Activated CD4-positive, alpha-beta T cell treated with anti-CD3 and anti-CD28 coated beads, Interleukin-2, Interleukin-6, amounts not matched to agents 100 ng/mL and 50 ng/mL, durations not matched to agents 16 hours and 8 hours (primary cell): ENCODE data around the gene BCL2.
"Not testable (repeated sequence)": the region's sequence is repeated elsewhere in the genome, so short reads cannot be mapped to it uniquely, and the experiment has no call there.

Experiments used
- DNase-seq: peaks from one replicate; pipeline ENCODE4 v3.0.0-alpha.2; 2020

Gene BCL2

DNA sequence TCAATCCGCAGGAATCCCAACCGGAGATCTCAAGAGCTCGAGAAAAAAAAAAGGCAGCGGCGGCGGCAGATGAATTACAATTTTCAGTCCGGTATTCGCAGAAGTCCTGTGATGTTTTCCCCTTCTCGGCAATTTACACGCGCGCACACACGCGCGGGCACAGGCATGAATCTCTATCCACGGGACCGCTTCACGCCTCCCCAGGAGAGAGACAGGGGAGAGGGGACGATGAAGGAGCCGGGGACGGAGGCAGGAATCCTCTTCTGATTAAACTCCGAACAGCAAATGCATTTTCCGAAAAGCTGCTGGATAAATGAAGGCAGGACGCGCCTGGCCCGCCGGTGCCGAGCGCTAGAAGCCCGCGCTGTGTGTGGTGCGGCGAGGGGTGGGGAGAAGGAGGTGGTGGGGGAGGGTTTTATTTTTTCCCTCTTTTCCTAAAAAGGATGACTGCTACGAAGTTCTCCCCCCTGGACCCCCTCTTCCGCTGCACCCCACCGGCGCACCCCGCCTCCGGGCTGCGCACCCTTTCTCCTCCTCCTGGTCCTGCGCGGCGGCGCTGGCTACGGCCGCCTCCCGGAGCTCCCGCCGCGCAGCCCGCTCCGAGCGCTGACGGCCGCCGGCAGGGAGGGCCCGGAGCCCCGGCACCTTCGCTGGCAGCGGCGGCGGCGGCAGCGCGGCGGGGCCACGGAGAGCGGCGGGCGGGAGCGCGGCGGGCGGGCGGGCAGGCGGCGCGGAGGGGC lies at the start of gene BCL2:
TSS of gene BCL2 (minus strand) at position 387 of the 740 bp plus-strand sequence.
- peak; percentile 58 for DNase-seq

DNA sequence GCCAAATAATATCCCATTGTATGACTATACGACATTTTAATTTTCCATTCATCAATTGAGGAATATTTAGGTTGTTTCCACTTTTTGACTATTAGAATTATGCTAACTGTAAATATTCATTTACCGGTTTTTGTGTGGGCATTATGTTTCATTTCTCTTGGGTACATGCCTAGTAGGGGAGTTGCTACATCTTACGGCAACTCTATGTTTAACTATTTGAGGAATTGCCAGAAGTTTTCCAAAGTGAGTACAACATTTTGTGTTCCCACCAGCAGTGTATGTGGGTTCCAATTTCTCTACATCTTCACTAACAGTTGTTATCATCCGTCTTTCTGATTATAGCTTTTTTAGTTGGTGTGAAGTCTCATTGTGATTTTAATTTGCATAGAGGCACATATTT lies 49.0 kb upstream of the BCL2 start:
- no peak for DNase-seq

GRCh38 chr18:63367053-63367953 lies 47.7 kb upstream of the BCL2 start, which contains the start of gene KDSR:
Gene KDSR (minus strand): TSS chr18:63367206. CDS start chr18:63367118, 88 bp downstream.
- peak; percentile 89 for DNase-seq

GRCh38 chr18:63366213-63367052 lies 46.9 kb upstream of the BCL2 start:
- peak; percentile 88 for DNase-seq

DNA sequence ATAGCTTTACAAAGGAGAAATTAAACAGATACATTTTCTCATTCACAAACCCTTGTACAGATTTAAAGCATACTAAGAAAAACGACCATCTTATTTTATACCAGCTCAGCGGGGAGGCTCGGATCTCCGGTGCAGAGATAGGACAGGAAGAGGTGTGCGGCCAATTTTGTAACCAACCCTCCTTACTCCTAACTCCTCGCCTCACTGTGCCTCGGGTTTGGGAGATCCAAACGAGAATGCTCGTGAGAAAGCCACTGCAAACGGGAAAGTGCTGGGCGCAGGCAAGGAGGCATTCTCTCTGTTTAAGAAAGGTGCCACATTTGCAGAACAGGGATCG lies 46.3 kb upstream of the BCL2 start:
- peak; percentile 35 for DNase-seq

GRCh38 chr18:63363951-63364350 lies 44.4 kb upstream of the BCL2 start:
- peak; percentile 72 for DNase-seq

DNA sequence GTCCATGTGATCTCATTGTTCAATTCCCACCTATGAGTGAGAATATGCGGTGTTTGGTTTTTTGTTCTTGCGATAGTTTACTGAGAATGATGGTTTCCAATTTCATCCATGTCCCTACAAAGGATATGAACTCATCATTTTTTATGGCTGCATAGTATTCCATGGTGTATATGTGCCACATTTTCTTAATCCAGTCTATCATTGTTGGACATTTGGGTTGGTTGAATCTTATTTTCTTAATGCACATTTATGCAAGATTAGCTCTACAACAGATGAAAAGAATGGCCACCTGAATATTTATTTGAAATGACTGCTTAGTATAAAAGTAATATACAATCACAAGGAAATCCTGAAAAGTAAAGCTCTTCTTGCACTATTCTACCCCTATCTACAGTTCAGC lies 43.9 kb upstream of the BCL2 start:
- not testable (repeated sequence) for DNase-seq

- DNase-seq, result no peak
These were observed 36.8 kb upstream of the BCL2 start for GRCh38 chr18:63356272-63356896.

DNA sequence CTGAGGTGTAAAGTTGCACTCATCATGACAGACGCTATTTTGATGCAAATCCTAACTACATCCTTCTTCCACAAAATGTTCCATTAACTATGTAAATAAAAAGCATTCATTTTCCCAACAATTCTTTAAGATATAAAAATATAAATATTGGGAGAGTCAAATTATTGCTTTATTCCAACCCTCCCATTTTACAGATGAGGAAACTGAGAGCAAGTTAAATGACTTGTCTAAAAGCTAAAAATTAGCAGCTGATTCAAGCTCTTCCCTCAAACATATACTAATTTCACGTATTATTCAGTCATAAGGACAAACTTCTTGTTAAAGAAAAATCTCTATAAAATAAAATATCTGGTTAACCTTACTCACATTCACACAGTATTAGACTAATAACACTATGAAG lies 30.7 kb upstream of the BCL2 start:
- no peak for DNase-seq

GRCh38 chr18:63348508-63349136 lies 29.1 kb upstream of the BCL2 start:
- DNase-seq, result no peak

DNA sequence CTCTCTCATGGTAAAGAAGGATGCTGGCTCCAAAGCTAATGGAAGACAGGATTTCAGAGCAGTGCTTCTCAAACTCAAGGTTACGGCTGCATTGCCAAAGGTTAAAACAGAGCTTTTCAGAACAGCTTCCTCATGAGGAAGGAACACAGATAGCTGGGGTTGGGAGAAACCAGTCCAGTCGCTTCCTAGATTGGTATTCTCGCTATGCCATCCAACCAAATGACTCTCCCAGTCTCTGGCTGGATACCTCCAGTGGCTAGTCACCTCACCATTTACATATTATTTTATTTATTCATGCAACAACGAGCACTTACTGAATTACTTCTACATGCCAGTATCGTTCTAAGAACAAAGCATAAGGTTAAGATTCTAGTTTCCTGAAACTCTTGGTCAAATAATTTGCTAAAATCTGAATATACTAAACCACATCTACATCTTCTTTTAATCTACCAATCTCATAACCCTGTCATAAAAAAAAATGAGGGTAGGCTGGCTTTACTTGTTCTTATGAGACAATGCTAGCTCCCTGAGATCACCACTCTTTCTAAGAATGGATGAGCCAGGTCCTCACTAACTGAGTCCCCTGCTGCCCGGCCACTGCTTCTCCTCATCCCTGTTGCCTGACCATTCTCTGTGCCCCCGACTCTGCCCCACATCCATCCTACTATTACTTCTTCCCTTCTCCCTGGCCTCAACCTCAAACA lies 27.1 kb upstream of the BCL2 start:
- DNase-seq, result no peak

DNA sequence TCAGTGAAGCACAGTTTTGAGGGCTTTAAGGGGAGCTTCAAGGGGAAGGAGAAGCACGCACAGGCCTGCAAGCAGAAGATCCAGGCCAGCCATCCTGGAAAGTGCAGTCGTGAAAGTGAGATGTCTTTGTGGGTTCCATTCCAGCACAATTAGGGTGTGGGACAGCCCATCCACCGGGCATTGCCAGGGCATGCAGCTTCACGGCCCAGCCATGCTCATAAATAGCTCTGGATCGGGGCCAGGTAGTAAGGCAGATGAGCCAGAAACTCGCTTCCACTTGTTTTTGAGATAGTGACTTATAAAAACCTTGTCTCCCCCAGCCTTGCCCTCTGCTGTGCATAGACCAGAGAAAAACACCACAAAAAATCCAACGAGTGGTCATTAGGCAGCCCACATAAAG lies 26.5 kb upstream of the BCL2 start:
- DNase-seq, result no peak

DNA sequence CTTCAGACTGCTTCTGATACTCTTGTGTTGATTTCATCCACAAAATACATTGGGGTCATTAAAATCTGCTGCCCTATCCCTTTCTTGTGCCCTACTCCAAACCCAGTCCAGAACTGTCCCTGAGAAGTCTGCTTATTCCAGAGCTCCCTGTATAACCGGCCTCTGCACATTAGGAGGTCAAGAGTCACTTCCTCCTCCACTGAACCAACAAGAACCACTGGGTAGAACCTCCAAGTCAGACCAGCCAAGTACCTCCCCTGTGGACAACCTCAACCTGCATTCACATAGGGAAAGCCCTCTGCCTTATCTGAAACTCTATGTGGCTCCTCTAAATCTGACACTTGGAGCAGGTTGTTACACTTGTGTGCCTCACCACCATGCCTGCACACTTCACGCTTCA lies 25.3 kb upstream of the BCL2 start:
- no peak for DNase-seq

DNA sequence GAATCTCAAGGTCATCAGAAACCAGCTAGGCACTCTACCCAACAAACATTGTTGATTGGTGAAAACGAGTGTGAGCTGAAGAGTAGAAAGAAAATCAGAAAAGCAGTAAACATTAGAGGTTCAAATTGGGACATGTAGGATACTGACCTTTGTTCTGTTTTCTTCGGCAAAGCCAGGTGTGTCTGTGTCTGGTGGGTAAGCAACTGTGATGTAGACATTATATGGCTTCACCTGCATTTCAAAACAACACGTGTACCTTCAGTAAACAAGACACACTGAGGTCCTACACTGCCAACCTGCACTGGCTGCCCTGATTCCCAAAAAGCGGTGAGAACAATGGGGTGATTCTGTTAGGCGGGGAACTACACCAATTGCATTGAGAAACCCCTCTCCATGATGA lies 24.7 kb upstream of the BCL2 start:
- DNase-seq, result no peak

DNA sequence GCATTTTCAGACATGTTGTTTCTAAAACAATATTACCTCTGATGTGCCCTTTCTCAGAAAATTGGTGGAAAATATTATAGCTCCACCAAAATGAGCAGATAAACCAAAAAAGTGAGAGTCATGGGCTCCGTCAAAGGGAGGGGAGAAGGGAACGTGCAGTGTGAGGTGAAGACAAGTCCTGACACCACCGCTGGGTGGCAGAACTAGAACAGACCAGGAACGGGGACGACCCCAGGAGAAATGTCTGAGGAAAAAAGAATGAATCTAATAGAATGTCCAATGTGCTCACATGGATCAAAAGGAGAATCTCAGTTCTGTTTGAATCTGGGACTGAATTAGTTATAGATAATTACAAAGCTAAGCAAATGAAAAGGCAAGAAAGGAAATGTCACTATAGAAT lies 22.6 kb upstream of the BCL2 start:
- peak; percentile 30 for DNase-seq

DNA sequence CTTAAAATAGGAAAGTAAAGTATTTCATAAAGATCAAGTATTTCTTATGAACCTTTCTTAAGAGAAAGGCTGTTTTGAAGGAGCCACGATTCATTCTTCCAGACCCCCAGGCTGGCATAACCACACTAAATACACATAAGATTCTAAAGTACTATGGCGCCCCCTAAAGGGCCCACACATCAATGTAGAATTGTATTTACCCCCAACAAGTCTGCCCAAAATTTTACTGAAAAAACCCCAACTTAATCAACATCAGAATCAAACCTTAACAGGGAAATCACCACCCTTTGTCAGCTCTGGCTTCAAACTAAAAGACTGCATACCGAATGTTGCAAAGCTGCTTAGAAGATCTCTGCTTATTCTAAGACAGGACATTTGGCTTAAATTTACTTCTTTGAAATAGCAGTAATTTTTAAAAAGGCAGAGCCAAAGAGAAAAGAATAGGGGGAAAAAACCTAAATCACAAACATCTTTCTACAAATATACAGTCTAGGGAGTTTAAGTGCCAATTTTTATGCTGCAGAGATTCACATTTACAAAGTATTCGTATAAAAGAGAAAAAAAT lies 20.4 kb upstream of the BCL2 start:
- peak; percentile 47 for DNase-seq

DNA sequence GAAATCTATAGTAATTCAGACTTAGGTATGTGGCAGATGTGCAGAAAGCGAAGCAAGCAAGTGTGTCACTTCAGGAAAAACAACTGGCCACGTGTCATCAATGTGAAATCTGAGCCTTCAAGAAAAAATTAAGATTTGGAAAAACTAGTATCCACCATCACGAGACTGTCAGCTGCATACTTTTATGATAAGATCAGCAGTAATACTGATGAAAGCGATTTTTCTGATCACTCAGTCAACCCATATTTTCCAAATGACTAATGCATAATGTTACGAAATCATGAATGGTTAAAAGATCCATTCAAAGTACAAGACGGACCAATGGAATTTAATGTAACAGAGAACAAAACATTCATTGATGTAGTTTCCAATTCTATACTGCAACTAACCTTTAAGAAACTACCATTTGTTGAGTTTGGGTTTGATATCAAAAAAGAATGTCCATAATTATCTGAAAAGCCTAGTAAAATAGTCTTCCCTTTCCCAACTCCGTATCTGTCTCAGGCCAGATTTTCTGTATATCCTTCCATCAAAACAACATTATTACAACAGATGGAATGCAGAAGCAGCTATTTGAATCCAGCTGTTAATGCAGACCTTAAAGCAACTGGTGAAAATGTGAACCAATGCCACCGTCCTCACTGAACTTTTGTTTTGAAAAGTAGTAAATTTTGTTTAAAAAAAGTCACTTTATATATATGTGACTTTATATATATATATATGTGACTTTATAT lies 17.0 kb upstream of the BCL2 start:
- DNase-seq, result peak; percentile 47

- DNase-seq, result no peak
These were observed 11.5 kb upstream of the BCL2 start for GRCh38 chr18:63331105-63331504.

DNA sequence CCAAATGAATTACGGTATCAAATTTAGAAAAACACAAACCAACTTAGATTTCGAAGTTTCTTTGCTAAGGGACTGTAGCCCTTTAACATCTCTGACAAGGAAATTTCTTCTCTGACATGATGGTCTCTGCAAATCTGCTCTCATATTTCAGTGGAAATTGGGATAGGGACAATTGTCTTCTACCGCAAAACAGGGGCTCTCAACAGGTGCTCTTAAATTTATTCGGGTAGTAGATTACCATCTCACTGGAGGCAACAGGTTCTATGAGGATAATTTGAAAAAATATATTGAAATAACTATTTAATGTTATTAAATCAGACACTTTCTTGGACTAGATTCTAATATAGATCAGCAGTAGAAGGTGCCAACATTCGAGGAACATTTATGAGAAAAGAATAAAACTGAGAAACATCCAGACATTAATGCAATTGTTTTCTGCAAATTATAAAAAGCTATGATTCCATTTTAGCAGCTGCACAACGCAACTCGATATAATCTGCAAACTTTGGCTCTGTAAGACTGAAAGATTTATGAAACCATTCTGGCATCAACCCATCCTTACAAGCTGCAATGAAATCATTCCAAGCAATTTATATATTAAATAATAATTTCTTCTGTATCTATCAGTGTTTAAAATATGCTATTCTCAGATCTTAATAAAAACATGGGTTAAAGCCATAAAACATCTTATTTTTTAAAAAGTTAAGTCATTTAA lies 10.0 kb upstream of the BCL2 start:
- DNase-seq, result no peak

- no peak for DNase-seq
These were observed 6.4 kb upstream of the BCL2 start for GRCh38 chr18:63326011-63326410.
